ENCODE results near the gene ADAP1.

DNA sequence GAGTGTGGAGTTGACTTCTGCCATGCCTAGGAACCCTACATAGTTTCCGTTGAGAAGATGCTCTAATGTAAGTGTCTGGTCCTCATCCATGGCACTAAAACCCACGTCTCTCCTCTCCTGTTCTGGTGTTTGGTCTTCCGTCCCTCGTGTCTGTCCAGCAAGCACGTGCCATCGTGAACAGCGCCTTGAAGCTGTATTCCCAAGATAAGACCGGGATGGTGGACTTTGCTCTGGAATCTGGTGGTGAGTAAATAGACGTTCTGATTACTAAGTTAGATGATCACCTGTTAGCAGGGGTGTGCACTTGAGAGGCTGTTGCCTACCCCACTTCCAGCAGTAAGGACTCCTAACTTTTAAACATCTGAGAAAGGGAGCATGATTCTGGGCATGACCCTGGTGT is 93.3 kb downstream of the ADAP1 start:
- TF ChIP-seq, protein P1, sequence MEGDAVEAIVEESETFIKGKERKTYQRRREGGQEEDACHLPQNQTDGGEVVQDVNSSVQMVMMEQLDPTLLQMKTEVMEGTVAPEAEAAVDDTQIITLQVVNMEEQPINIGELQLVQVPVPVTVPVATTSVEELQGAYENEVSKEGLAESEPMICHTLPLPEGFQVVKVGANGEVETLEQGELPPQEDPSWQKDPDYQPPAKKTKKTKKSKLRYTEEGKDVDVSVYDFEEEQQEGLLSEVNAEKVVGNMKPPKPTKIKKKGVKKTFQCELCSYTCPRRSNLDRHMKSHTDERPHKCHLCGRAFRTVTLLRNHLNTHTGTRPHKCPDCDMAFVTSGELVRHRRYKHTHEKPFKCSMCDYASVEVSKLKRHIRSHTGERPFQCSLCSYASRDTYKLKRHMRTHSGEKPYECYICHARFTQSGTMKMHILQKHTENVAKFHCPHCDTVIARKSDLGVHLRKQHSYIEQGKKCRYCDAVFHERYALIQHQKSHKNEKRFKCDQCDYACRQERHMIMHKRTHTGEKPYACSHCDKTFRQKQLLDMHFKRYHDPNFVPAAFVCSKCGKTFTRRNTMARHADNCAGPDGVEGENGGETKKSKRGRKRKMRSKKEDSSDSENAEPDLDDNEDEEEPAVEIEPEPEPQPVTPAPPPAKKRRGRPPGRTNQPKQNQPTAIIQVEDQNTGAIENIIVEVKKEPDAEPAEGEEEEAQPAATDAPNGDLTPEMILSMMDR (IDR thresholded peaks at IDR 0.05), result no peak
- TF ChIP-seq POLR2A (IDR thresholded peaks at IDR 0.05), result no peak
